GM12801 (cell line): ENCODE data around the gene MRNIP.

ENCODE experiments used
- CTCF ChIP-seq: IDR thresholded peaks from one replicate; pipeline ENCODE4 v1.5.1; 2011; ENCODE audit warnings: control low read depth; ENCODE audit not compliant: insufficient read length; ENCODE audit errors: extremely low read depth

The MRNIP gene

GRCh38 chr5:179815491-179816249 lies 42.9 kb downstream of the MRNIP start:
- TF ChIP-seq CTCF, result no peak

GRCh38 chr5:179814090-179814489 lies 44.5 kb downstream of the MRNIP start:
- no peak for TF ChIP-seq CTCF

- TF ChIP-seq CTCF, result no peak
Observed at GRCh38 chr5:179812997-179813607, 45.5 kb downstream of the MRNIP start.

GRCh38 chr5:179812135-179812825 lies 46.3 kb downstream of the MRNIP start:
- TF ChIP-seq CTCF, result no peak

GRCh38 chr5:179806250-179807048 lies 52.2 kb downstream of the MRNIP start, which contains the start of gene MGAT4B:
Gene MGAT4B, minus strand, starts transcription at chr5:179806866. Its CDS starts 283 bp downstream, at chr5:179806583.
- TF ChIP-seq CTCF, result no peak

- TF ChIP-seq CTCF, result no peak
Observed at GRCh38 chr5:179805529-179806249, 52.9 kb downstream of the MRNIP start.
